G401 (cell line): ENCODE measurements around the gene KRTAP5-6. TPM values are rescaled to one million over a fixed set of nuclear protein-coding genes. Genes with fewer than 3 reads are reported as not detected.
"Not testable (repeated sequence)": the region's sequence is repeated elsewhere in the genome, so short reads cannot be mapped to it uniquely, and the experiment has no call there.

Experiments
- DNase-seq: peaks from one replicate; pipeline ENCODE4 v3.0.0-alpha.2; 2015; ENCODE audit warnings: low spot score
- in situ Hi-C: cut with HindIII; loops from 2 replicates; pipeline ENCODE4 v1.10.0; 2016; ENCODE audit warnings: low sequenced_read_pairs, mixed read lengths
- total RNA-seq: library from RNA; depleted of rRNA; stranded (reverse); fragments of >200 nt; shearing (Covaris generic); gene quantifications from 2 replicates; pipeline ENCODE4 v1.2.3, GENCODE V29; 2014

KRTAP5-6 gene
- total RNA-seq, 1 experiment from 2014 or later = not detected

GRCh38 chr11:1660111-1660867 lies 36.7 kb upstream of the KRTAP5-6 start:
- in situ Hi-C loops = no loop called here

DNA sequence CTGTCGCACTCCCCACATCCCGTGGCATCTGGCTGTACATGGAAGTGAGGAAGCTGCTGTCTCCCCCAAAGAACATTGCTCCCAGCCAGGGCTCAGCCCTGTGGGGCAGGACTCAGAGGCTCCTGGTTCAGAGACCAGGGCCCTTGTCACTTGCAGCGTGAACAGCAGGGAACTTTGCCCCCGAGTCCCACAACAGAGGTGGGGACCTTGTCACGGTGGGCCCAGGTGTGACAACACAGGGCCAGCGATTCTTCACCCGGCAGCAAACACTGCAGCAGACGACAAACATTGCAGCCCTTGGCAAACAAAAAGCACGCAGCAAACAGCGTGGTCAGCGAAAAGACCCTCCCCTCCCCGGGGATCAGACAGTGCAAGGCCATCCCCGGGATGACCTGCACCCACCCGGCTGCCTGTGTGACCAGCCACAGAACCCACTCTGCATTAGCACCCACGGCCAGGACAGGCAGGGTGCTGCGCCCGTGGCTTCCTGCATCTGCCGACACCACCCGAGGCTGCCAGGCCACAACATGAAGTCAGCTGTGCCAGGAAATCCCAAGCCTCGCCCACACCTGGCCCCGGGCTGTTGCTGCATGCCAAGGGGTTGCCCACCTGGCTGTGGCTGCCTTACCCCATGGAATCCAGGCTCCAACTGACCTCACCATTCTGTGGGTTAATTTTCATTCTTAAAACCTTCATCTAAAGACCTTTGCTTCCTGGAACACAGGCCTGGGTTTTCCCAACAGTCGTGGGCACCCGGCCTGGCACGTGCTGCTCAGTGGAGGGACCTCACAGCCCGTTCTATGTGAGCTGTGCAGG lies 35.3 kb upstream of the KRTAP5-6 start:
- in situ Hi-C loops, DNase-seq: not testable (repeated sequence)

More at GRCh38 chr11:1660111-1660867, 36.7 kb upstream of the KRTAP5-6 start:
- no peak for DNase-seq

DNA sequence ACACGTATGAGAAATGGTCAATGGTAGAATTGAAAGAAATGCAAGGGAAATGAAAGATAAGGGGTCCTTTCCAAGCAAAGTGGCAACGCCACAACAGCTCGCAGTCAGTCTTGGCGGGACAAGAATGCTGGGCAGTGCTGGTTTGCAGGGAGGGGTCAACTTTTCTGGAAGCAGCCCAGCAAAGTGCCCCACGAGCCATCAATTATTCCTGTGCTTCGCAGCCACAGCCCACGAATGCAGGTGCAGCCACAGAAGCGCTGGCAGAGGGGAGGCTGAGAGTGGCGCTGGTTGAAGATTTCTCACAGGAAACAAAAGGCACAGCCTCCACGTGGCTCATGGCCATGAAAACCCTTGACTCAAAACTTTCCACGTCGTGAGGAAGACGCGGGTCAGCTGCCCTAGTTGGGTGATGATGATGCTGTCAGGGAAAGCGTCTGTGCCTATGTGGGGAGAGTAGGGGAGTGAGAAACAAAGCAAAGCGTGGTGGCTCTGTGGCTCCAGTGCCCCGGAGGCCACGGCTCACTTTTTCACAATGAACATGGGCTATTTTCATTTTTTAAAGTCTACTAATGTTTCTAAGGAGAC lies 34.2 kb upstream of the KRTAP5-6 start:
- in situ Hi-C loops, DNase-seq: not testable (repeated sequence)

GRCh38 chr11:1665313-1665712 lies 31.7 kb upstream of the KRTAP5-6 start:
- in situ Hi-C loops = no loop called here
- DNase-seq = no peak

GRCh38 chr11:1667121-1667850 lies 29.7 kb upstream of the KRTAP5-6 start:
- in situ Hi-C loops = no loop called here
- no peak for DNase-seq

DNA sequence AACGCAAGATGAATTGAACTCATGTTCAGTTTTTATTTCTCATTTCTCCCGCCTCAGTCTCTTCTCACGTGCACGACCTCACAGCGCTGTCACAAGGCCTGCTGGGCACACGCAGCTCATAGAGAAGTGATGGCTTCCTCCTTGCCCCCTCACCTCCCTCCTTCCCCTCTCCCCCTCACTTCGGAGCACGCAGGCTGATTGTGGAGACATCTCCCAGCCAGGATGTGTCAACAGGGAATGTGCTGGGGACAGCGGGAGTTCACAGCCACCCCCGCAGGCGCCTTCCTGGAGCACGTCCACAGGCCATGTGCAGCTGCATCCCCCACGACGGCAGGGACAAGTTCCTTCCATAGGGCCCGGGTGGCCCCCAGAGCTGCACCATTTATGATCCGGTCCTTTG lies 29.1 kb upstream of the KRTAP5-6 start:
- in situ Hi-C loops = no loop called here
- no peak for DNase-seq

- in situ Hi-C loops = no loop called here
- DNase-seq = no peak
These were observed 28.0 kb upstream of the KRTAP5-6 start for GRCh38 chr11:1668911-1669473.

- in situ Hi-C loops = no loop called here
- no peak for DNase-seq
These were observed 27.3 kb upstream of the KRTAP5-6 start for GRCh38 chr11:1669546-1670218.

DNA sequence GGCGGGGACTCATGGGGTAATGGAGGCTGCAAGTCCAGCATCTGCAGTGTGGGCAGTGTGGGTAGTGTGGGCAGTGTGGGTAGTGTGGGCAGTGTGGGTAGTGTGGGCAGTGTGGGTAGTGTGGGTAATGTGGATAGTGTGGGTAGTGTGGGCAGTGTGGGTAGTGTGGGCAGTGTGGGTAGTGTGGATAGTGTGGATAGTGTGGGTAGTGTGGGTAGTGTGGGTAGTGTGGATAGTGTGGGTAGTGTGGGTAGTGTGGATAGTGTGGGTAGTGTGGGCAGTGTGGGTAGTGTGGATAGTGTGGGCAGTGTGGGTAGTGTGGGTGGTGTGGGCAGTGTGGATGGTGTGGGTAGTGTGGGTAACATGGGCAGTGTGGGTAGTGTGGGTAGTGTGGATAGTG lies 26.5 kb upstream of the KRTAP5-6 start:
- in situ Hi-C loops, DNase-seq: not testable (repeated sequence)

GRCh38 chr11:1670905-1671371 lies 26.1 kb upstream of the KRTAP5-6 start:
- DNase-seq = no peak
- in situ Hi-C loops = no loop called here

DNA sequence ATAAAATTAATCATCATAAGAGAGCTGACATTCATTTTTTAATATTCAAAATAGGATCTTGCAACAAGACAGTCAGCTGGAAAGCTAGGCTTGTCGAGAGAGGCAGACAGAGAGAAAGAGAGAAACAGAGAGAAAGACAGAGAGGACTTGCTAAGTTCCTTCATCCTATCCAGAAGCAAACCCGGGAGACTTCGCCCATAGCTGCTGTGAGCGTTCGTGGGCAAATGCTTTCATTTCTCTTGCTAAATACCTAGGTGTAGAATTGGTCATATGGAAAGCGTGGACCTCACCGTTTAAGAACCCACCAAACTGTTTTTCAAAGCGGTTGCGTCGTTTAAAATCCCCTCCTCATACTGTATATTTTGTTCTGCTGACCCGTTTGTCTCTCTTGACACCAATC lies 25.3 kb upstream of the KRTAP5-6 start:
- DNase-seq = no peak
- in situ Hi-C loops = no loop called here

DNA sequence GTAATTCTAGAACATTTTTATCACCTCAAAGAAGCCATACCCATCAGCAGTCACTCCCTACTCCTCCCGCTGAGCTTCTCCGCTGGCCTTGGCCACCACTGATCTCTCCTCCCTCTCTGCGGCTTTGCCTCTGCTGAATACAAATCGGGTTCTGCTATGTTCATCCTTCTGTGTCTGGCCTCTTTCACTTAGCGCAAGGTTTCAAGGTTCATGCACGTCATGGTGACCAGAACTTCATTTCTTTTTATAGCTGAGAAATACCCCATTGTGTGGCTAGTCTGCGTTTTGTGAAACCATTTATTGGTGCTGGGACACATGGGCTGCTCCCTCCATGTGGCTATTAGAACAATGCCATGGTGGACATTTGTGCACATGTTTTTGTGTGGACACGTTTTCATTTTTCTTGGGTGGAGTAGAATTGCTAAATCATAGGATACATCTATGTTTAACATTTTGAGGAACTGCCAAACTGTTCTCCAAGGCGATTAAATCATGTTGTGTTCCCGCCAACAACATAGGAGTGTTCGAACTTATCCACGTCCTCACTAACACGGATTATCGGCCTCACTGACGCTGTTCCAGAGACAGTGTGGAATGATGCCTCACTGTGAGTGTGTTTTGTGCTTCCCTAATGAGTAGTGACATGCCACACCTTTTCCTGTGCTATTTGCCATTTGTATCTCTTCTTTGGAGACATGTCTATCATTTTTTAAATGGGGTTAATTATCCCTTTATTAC lies 24.2 kb upstream of the KRTAP5-6 start:
- in situ Hi-C loops = no loop called here
- DNase-seq = no peak

DNA sequence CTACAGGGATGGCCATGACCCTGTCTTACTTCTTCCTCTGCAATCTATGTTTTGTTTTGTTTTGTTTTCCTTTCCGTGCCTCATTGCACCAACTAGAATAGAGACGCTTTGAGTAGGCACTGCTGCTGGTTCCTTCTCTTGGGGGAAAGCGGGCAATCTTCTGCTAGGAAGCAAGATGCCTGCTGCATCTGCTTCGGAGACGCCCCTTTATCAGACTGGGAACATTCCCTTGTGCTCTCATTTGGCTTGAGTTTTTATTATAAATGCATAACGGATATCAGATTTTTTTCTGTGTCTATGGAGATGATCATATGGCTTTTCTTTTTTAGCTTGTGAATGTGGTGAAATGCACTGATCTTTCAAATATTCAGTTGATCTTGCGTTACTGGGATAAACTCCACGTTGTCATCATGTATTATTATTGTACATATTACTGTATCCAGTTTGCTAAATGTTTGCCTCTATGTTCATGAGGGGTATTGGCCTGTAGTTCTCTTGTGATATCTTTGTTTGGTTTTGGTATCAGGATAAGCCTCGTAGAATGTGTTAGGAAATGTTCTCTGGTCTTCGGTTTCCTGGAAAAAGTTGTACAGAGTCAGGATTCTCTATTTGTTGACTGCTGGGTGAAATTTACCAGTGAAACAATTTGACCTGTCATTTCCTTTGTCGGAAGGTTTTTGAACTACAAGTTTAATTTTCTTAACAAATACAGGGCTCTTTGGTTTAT lies 23.4 kb upstream of the KRTAP5-6 start:
- no peak for DNase-seq
- in situ Hi-C loops = no loop called here

DNA sequence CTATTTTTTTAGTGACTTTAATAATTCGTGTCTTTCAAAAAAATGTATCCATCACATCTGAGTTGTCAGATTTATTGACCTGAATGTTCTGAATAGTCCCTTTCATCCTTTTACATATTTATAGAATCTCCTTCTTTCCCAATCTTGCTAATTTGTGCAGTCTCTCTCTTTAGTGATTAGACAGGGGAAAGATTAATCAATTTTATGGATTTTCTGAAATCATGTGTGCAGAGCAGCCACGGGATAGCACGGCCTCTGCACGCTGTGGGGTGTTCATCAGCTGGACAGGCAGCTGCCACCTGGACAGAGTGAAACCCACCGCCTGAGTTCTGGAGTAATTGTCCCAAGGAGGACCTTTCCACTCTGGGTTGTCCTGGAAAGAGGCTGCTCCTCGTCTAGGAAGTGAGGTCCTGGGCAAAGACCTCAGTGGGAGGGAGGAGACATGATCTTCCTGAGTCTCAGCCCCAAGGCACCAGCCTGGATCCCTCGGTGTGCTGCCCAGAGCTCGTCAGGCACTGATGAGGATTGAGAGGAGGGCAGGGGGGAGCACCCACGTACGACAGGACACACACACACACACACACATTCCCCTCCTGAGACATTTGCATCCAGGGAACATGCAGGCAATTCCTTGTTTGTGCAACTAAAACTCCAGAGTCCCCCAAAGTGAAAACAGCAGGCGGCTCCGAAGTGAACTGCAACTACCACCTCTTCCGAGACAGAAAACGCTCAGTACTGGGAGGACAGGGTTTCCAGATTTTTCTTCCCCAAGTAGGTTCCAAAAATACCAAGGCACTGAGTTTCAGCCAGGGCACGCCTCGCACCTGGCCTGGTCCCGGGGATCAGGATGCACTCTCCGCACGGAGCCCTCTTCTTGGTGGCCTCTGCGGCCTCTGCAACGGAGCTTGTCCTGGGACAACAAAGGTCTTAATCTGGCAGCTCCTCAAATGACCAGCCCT lies 22.5 kb upstream of the KRTAP5-6 start:
- in situ Hi-C loops = no loop called here
- DNase-seq = no peak

- DNase-seq = no peak
- in situ Hi-C loops = no loop called here
These were observed 21.3 kb upstream of the KRTAP5-6 start for GRCh38 chr11:1675536-1676228.
